ENCODE data around the gene PTOV1.

DNA sequence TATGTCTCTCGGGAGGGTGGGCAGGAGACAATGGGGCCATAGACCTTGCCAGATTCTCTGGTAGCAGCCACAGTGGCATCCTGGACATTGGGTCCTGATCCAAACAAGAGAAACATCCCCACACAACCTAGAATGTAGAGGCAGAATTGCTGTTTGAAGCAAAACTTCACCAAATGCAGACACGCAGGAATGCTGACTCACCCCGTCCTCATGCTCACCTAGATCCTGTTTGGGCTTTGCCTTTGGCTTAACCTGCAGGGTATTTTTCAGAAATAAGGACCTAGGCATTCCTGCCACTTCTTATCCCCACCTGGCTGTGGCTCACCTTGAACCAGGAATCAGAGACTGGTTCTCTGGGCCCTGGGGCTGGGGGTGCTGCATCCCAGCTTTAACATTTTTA is 33.8 kb downstream of the PTOV1 start:
- TF ChIP-seq CTCF (IDR thresholded peaks at IDR 0.05) (no peak), EZH2 (IDR thresholded peaks at IDR 0.05; ENCODE audit: borderline replicate concordance, insufficient read depth, low read depth, low read length, poor library complexity, severe bottlenecking) (no peak)
